K562 (cell line): ENCODE results near the gene YJU2.

Experiments
- CBX1 ChIP-seq: sonication (generic); IDR thresholded peaks from 2 replicates; pipeline ENCODE4 v1.6.1; 2016; ENCODE audit warnings: antibody characterized with exemption, low read depth, mild to moderate bottlenecking
- CTCF ChIP-seq, 3 experiments: IDR thresholded peaks in 2 of 3; conservative IDR thresholded peaks in 1 of 3; 2 replicates each; pipeline ENCODE4 v1.5.1; 2011 to 2012; ENCODE audit warnings: low read length in 3 of 3, mild to moderate bottlenecking in 3 of 3, control low read depth in 2 of 3, improper control_type of control experiment in 1 of 3, inconsistent platforms in 1 of 3, low read depth in 1 of 3, mixed read lengths in 1 of 3, moderate library complexity in 1 of 3; ENCODE audit not compliant: insufficient read depth in 2 of 3
- EZH2 ChIP-seq: IDR thresholded peaks from 2 replicates; pipeline ENCODE4 v1.6.1; 2012; ENCODE audit warnings: low read depth, mild to moderate bottlenecking, inconsistent platforms, low read length, borderline replicate concordance
- L3MBTL2 ChIP-seq: fragments of 450-650 bp; IDR thresholded peaks from 2 replicates; pipeline ENCODE4 v1.6.1; 2016; ENCODE audit warnings: mild to moderate bottlenecking, moderate library complexity
- MLX ChIP-seq, 2 experiments: fragments of 450-650 bp in 1 of 2; sonication (generic) in 1 of 2; formaldehyde crosslinking; conservative IDR thresholded peaks; 2 replicates each; pipeline versions ENCODE4 v1.4.0 to v1.8.1; 2020 to 2022; ENCODE audit warnings: mild to moderate bottlenecking in 1 of 2, missing genetic modification reagents in 1 of 2
- POLR2A ChIP-seq: fragments of 450-650 bp; conservative IDR thresholded peaks from 2 replicates; pipeline ENCODE4 v1.6.1; 2016
- POLR2AphosphoS5 ChIP-seq: IDR thresholded peaks from 2 replicates; pipeline ENCODE4 v1.6.1; 2011; ENCODE audit warnings: mild to moderate bottlenecking, low read depth, low read length, moderate library complexity; ENCODE audit not compliant: control insufficient read depth, insufficient read depth
- SIN3A ChIP-seq, 2 experiments: fragments of 150-350 bp in 1 of 2; IDR thresholded peaks; 2 replicates each; pipeline ENCODE4 v1.6.1; 2011 to 2016; ENCODE audit warnings: borderline replicate concordance in 2 of 2, low read depth in 2 of 2, low read length in 2 of 2, mild to moderate bottlenecking in 2 of 2, moderate library complexity in 2 of 2; ENCODE audit not compliant: control insufficient read depth in 1 of 2
- SIX5 ChIP-seq, 2 experiments: IDR thresholded peaks; 2 replicates each; pipeline ENCODE4 v1.6.1; 2011; ENCODE audit warnings: low read length in 2 of 2, borderline replicate concordance in 1 of 2, low read depth in 1 of 2, mild to moderate bottlenecking in 1 of 2, moderate library complexity in 1 of 2; ENCODE audit not compliant: insufficient read depth in 1 of 2
- SMARCE1 ChIP-seq: fragments of 450-650 bp; IDR thresholded peaks from 2 replicates; pipeline ENCODE4 v1.7.1; 2016; ENCODE audit warnings: mild to moderate bottlenecking
- ZNF551 ChIP-seq: fragments of 250-450 bp; sonication (Bioruptor Pico); IDR thresholded peaks from 2 replicates; pipeline ENCODE4 v1.5.0; 2021; ENCODE audit warnings: mild to moderate bottlenecking, moderate library complexity
- TF ChIP-seq, protein P1 (sequence below), 2 experiments: fragments of 450-650 bp; formaldehyde crosslinking in 1 of 2; IDR thresholded peaks; 2 replicates each; pipeline versions ENCODE4 v1.4.0 to v1.6.1; 2014 to 2020; ENCODE audit warnings: mild to moderate bottlenecking in 2 of 2, borderline replicate concordance in 1 of 2, low read depth in 1 of 2

DNA sequence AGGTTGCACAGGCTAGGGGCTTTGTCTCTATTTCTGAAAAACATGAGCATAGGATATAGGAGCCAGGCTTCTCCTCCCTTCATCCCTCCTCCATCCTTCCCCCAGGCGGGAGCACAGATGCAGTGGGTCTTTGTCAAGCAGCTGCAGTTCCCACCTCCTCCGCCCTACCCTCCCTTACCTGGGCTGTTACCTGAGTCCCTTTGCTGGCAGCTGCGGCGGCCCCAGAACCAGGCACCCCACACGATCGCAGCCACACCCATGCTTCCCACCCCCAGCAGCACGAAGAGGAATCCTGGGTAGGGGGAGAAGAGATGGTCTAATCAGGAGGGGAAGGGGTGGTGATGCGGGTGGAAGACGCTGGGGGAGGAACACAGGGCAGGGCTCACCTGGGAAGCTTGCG, 47.5 kb downstream of the YJU2 start:
- no peak for TF ChIP-seq EZH2
- no peak for TF ChIP-seq MLX (CRISPR knock-in tag; conservative IDR thresholded peaks at IDR 0.05)
- no peak for TF ChIP-seq POLR2A
- TF ChIP-seq ZNF551 (CRISPR knock-in tag): no peak
- TF ChIP-seq SIX5 (IDR thresholded peaks at IDR 0.05; ENCODE audit: borderline replicate concordance in 1 of 2, insufficient read depth in 1 of 2, low read depth in 1 of 2, low read length in 2 of 2): no peak
- TF ChIP-seq L3MBTL2: no peak
- no peak for TF ChIP-seq POLR2AphosphoS5
- TF ChIP-seq CTCF (IDR thresholded peaks at IDR 0.05 in 2 of 3, conservative IDR thresholded peaks at IDR 0.05 in 1 of 3; ENCODE audit: insufficient read depth in 2 of 3, low read depth in 1 of 3, low read length in 3 of 3): no peak
- no peak for TF ChIP-seq CBX1
- TF ChIP-seq, protein P1, sequence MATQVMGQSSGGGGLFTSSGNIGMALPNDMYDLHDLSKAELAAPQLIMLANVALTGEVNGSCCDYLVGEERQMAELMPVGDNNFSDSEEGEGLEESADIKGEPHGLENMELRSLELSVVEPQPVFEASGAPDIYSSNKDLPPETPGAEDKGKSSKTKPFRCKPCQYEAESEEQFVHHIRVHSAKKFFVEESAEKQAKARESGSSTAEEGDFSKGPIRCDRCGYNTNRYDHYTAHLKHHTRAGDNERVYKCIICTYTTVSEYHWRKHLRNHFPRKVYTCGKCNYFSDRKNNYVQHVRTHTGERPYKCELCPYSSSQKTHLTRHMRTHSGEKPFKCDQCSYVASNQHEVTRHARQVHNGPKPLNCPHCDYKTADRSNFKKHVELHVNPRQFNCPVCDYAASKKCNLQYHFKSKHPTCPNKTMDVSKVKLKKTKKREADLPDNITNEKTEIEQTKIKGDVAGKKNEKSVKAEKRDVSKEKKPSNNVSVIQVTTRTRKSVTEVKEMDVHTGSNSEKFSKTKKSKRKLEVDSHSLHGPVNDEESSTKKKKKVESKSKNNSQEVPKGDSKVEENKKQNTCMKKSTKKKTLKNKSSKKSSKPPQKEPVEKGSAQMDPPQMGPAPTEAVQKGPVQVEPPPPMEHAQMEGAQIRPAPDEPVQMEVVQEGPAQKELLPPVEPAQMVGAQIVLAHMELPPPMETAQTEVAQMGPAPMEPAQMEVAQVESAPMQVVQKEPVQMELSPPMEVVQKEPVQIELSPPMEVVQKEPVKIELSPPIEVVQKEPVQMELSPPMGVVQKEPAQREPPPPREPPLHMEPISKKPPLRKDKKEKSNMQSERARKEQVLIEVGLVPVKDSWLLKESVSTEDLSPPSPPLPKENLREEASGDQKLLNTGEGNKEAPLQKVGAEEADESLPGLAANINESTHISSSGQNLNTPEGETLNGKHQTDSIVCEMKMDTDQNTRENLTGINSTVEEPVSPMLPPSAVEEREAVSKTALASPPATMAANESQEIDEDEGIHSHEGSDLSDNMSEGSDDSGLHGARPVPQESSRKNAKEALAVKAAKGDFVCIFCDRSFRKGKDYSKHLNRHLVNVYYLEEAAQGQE (IDR thresholded peaks at IDR 0.05; ENCODE audit: borderline replicate concordance): no peak
- TF ChIP-seq, protein P1 (CRISPR knock-in tag; IDR thresholded peaks at IDR 0.05; ENCODE audit: low read depth): no peak
- no peak for TF ChIP-seq SIN3A (IDR thresholded peaks at IDR 0.05; ENCODE audit: borderline replicate concordance in 2 of 2, control insufficient read depth in 1 of 2, low read depth in 2 of 2, low read length in 2 of 2)
- TF ChIP-seq SMARCE1: no peak
